Measurements from ENCODE around the gene FOXP1. TPM values are rescaled to one million over a fixed set of nuclear protein-coding genes. Genes with fewer than 3 reads are reported as not detected.
A peak's percentile ranks its signal among the peaks of the same experiment; 100 is the strongest.

The FOXP1 gene
- total RNA-seq, 1 donor from 2014 or later, result 113 TPM

DNA sequence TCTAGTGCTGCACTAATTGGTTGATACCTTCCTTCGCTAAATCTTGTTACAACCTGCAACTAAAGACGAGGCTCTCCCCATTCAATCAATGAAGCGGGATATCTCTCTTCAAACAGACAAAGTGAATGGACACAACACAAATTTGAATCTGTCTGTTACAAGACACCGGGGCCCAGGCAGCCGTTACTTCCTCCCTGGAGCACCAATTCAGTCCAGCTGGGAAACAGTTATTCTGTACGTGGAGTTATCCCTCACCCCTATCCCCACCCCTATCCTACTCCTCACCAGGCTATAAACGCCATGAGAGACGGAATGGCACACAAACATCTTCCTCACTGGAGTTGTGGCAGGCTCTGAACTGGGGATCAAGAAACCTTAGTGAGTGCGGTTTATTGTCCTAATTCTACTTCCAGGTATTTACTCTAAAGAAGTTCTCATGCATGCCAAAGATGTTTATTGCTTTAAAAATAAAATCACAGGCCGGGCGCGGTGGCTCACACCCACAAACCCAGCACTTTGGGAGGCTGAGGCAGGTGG, 181.8 kb downstream of the FOXP1 start:
- H3K27ac Mint-ChIP-seq, result peak overlapping the region; percentile 48
- H3K9me3 Mint-ChIP-seq, result no peaks in the 10 kb centered on the region
- H3K27me3 Mint-ChIP-seq, result no peaks in the 10 kb centered on the region
- peak overlapping the region; percentile 58 for H3K4me3 Mint-ChIP-seq
- H3K4me1 Mint-ChIP-seq (ENCODE audit: unreplicated experiment), result peaks cover 52% of the 10 kb centered on the region
- no peak for DNase-seq (ENCODE audit: extremely low spot score, unreplicated experiment)
- peaks cover 8% of the 10 kb centered on the region for H3K36me3 Mint-ChIP-seq
- TF ChIP-seq, protein P1, sequence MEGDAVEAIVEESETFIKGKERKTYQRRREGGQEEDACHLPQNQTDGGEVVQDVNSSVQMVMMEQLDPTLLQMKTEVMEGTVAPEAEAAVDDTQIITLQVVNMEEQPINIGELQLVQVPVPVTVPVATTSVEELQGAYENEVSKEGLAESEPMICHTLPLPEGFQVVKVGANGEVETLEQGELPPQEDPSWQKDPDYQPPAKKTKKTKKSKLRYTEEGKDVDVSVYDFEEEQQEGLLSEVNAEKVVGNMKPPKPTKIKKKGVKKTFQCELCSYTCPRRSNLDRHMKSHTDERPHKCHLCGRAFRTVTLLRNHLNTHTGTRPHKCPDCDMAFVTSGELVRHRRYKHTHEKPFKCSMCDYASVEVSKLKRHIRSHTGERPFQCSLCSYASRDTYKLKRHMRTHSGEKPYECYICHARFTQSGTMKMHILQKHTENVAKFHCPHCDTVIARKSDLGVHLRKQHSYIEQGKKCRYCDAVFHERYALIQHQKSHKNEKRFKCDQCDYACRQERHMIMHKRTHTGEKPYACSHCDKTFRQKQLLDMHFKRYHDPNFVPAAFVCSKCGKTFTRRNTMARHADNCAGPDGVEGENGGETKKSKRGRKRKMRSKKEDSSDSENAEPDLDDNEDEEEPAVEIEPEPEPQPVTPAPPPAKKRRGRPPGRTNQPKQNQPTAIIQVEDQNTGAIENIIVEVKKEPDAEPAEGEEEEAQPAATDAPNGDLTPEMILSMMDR (conservative IDR thresholded peaks at IDR 0.05), result no peak

DNA sequence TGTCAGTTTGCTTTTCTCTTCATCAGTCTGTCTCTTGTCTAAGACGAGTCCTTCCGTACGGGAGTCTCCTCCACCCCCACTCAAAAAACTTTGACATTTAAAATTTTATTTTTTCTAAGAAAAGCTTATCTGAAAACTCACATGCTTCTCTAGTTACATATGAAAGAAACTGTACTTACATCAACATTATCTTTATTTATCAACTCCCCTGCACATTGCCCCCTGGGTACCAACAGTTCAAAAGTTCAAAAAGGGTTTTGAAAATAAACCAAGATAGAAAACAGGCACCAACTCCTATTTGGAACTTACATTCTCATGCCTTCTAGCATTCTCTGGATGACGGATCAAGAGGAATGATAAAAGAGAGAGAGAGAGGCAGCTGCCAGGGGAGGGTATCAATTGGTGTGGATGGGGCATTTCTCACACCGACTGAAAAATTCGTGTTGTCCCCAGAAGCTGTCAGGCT, 182.5 kb downstream of the FOXP1 start:
- no peaks in the 10 kb centered on the region for H3K9me3 Mint-ChIP-seq
- DNase-seq (ENCODE audit: extremely low spot score, unreplicated experiment), result no peak
- no peaks in the 10 kb centered on the region for H3K27me3 Mint-ChIP-seq
- H3K4me3 Mint-ChIP-seq, result peak overlapping the region; percentile 58
- H3K36me3 Mint-ChIP-seq, result peaks cover 8% of the 10 kb centered on the region
- peak overlapping the region; percentile 48 for H3K27ac Mint-ChIP-seq
- TF ChIP-seq, protein P1 (conservative IDR thresholded peaks at IDR 0.05), result no peak
- H3K4me1 Mint-ChIP-seq (ENCODE audit: unreplicated experiment), result peaks cover 48% of the 10 kb centered on the region

DNA sequence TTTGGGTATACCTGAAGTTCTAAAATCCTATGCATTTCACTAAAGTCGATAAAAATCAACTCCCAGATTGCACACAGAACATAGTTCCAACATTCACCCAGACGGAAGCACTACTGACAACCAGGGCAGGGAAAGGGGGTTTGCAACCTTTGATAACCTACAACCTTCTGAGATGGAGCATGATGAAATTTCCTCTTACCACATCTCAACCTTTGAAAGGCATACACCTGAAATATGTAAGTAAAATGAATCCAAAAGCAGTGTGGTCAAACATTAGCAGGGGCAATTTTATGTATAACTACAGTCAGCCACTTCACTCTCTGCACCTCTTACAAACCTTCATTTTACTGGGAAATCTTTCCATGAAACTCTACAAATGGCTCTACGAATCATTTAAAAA, 184.1 kb downstream of the FOXP1 start:
- Mint-ChIP-seq H3K27ac (no peak overlapping the region), H3K27me3 (no peaks in the 10 kb centered on the region), H3K9me3 (peaks cover 5% of the 10 kb centered on the region), H3K4me3 (no peak overlapping the region), H3K4me1 (ENCODE audit: unreplicated experiment) (peaks cover 55% of the 10 kb centered on the region), H3K36me3 (peaks cover 10% of the 10 kb centered on the region)
- TF ChIP-seq, protein P1 (conservative IDR thresholded peaks at IDR 0.05), result no peak
- no peak for DNase-seq (ENCODE audit: extremely low spot score, unreplicated experiment)

DNA sequence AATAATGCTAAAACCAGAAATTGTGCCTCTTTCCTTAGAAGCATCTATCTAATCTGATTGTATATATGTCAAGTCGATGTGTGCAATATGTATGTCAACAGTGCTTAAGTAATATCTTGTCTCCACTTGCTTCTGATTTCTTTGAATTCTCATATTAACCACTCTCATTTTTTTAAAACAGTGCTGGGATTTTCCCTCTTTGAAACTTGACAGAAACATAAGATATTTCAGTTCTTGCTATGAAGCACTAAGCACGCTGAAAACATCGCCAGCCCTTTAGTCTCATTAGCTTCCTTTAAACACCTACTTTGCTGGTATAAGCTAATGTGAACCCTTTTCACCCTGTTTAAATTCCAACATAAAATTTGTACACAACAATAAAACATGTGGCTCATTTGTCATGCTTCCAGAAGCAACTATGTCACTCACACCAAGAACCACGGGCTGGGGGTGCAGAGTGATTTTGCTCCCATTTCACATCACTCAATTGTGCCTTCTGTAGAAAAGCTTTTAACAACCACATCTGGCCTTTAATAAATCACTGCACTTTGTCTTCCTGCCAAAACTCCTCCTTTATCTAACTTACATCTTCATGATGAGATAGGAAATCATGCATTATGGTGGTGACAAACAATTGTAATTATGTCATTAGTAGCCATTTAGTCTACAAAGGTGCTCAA, 185.2 kb downstream of the FOXP1 start:
- Mint-ChIP-seq H3K4me1 (ENCODE audit: unreplicated experiment) (peaks cover 59% of the 10 kb centered on the region), H3K27ac (no peak overlapping the region)

DNA sequence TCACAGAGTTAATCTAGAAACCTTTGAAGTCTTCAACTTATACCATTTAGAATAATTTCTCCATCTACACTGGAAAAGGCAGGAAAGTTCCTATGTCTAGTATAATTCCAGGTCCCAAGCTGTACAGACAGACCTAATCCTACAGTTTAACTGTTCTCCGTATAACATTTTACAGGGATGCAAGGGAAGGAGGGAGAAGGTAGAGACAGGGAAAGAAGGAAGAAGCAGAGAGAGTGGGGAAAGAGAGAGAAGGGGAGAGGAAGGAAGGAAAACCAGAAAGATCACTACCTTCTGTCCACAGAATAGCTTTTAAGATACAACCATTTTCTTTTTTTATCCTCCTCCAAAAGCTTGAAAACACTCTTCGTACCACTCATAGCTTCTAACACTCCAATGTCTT, 185.8 kb downstream of the FOXP1 start:
- peaks cover 54% of the 10 kb centered on the region for H3K4me1 Mint-ChIP-seq (ENCODE audit: unreplicated experiment)
- no peak overlapping the region for H3K27ac Mint-ChIP-seq
- DNase-seq (ENCODE audit: extremely low spot score, unreplicated experiment), result no peak
- peaks cover 5% of the 10 kb centered on the region for H3K9me3 Mint-ChIP-seq
- no peaks in the 10 kb centered on the region for H3K27me3 Mint-ChIP-seq
- H3K36me3 Mint-ChIP-seq, result peaks cover 6% of the 10 kb centered on the region
- peak overlapping the region; percentile 63 for H3K4me3 Mint-ChIP-seq
- TF ChIP-seq, protein P1 (conservative IDR thresholded peaks at IDR 0.05), result no peak

More for the DNA sequence above, 185.2 kb downstream of the FOXP1 start:
- peaks cover 9% of the 10 kb centered on the region for H3K36me3 Mint-ChIP-seq
- no peak for DNase-seq (ENCODE audit: extremely low spot score, unreplicated experiment)
- H3K4me3 Mint-ChIP-seq, result no peak overlapping the region
- no peaks in the 10 kb centered on the region for H3K27me3 Mint-ChIP-seq
- H3K9me3 Mint-ChIP-seq, result peaks cover 5% of the 10 kb centered on the region
- TF ChIP-seq, protein P1 (conservative IDR thresholded peaks at IDR 0.05), result no peak

All from type B pancreatic cell (in vitro differentiated cells).